Liver (tissue), 3 donors: ENCODE measurements around the gene SMG5.

Experiments used
- CTCF ChIP-seq: fragments of 150-350 bp; IDR thresholded peaks from 2 replicates; pipeline ENCODE4 v1.5.1; 2017; ENCODE audit warnings: improper control_type of control experiment, low read depth, low read length; ENCODE audit not compliant: missing input control
- EGR1 ChIP-seq, 2 donors: IDR thresholded peaks; 2 replicates each; pipeline ENCODE4 v1.6.1; 2016 to 2018; ENCODE audit warnings: antibody characterized with exemption in 2 of 2, low read depth in 2 of 2
- FOXA1 ChIP-seq: IDR thresholded peaks from 2 replicates; pipeline ENCODE4 v1.6.1; 2016; ENCODE audit warnings: antibody characterized with exemption
- JUND ChIP-seq, 2 donors: IDR thresholded peaks; 2 replicates each; pipeline ENCODE4 v1.6.1; 2016; ENCODE audit warnings: antibody characterized with exemption in 2 of 2
- MAX ChIP-seq: IDR thresholded peaks from 2 replicates; pipeline ENCODE4 v1.6.1; 2016; ENCODE audit warnings: antibody characterized with exemption
- NR2F2 ChIP-seq: IDR thresholded peaks from 2 replicates; pipeline ENCODE4 v1.6.1; 2016; ENCODE audit warnings: antibody characterized with exemption
- SP1 ChIP-seq: IDR thresholded peaks from 2 replicates; pipeline ENCODE4 v1.6.1; 2018; ENCODE audit warnings: antibody characterized with exemption, mild to moderate bottlenecking
- TF ChIP-seq, protein P1 (sequence below): IDR thresholded peaks from 2 replicates; pipeline ENCODE4 v1.6.1; 2016; ENCODE audit warnings: antibody characterized with exemption
- donor health status: healthy.
- donor health status: healthy.

- TF ChIP-seq CTCF (no peak), SP1 (no peak), EGR1 (IDR thresholded peaks at IDR 0.05; ENCODE audit: low read depth in 2 of 2) (no peak), NR2F2 (no peak), MAX (no peak), JUND (IDR thresholded peaks at IDR 0.05) (no peak), FOXA1 (no peak)
- TF ChIP-seq, protein P1, sequence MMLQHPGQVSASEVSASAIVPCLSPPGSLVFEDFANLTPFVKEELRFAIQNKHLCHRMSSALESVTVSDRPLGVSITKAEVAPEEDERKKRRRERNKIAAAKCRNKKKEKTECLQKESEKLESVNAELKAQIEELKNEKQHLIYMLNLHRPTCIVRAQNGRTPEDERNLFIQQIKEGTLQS: no peak
Observed at GRCh38 chr1:156266051-156266450, 16.6 kb downstream of the SMG5 start.
